H1 (cell line): ENCODE data around the gene DIAPH2.

Experiments
- ATF3 ChIP-seq: IDR thresholded peaks from 2 replicates; pipeline ENCODE4 v1.6.1; 2011; ENCODE audit warnings: low read depth, mild to moderate bottlenecking, low read length; ENCODE audit not compliant: insufficient read depth
- BACH1 ChIP-seq: IDR thresholded peaks from 2 replicates; pipeline ENCODE4 v1.6.1; 2012; ENCODE audit warnings: low read length, improper control_type of control experiment
- CTCF ChIP-seq, 3 experiments: IDR thresholded peaks; 1 replicate in 2 of 3; 2 replicates in 1 of 3; pipeline versions ENCODE4 v1.5.1 to v1.6.1; 2011; ENCODE audit warnings: low read length in 3 of 3, mild to moderate bottlenecking in 3 of 3, inconsistent platforms in 2 of 3, low read depth in 1 of 3, moderate library complexity in 1 of 3; ENCODE audit not compliant: insufficient read depth in 1 of 3; ENCODE audit errors: control extremely low read depth in 1 of 3
- GABPA ChIP-seq: IDR thresholded peaks from 2 replicates; pipeline ENCODE4 v1.6.1; 2011; ENCODE audit warnings: mild to moderate bottlenecking, low read length, moderate library complexity, borderline replicate concordance; ENCODE audit not compliant: insufficient read depth
- HDAC6 ChIP-seq: IDR thresholded peaks from one replicate; pipeline ENCODE4 v1.7.1; 2012; ENCODE audit warnings: low read depth, mild to moderate bottlenecking, inconsistent platforms, low read length, moderate library complexity
- KDM5A ChIP-seq: fragments of 200-600 bp; IDR thresholded peaks from 2 replicates; pipeline ENCODE4 v1.7.1; 2012; ENCODE audit warnings: mild to moderate bottlenecking, low read length, inconsistent platforms, mixed read lengths
- POLR2A ChIP-seq, 2 experiments: IDR thresholded peaks; 1 replicate in 1 of 2; 2 replicates in 1 of 2; pipeline ENCODE4 v1.6.1; 2011; ENCODE audit warnings: low read depth in 2 of 2, low read length in 2 of 2, mild to moderate bottlenecking in 2 of 2; ENCODE audit errors: control extremely low read depth in 1 of 2
- POLR2AphosphoS5 ChIP-seq: IDR thresholded peaks from 2 replicates; pipeline ENCODE4 v1.6.1; 2011; ENCODE audit warnings: low read depth, low read length
- SP1 ChIP-seq: IDR thresholded peaks from 2 replicates; pipeline ENCODE4 v1.6.1; 2011; ENCODE audit warnings: low read depth, low read length
- SP2 ChIP-seq: IDR thresholded peaks from 2 replicates; pipeline ENCODE4 v1.6.1; 2012; ENCODE audit warnings: mild to moderate bottlenecking, low read length, inconsistent platforms
- TAF1 ChIP-seq: IDR thresholded peaks from 2 replicates; pipeline ENCODE4 v1.6.1; 2011; ENCODE audit warnings: mild to moderate bottlenecking, low read depth, low read length
- USF2 ChIP-seq: IDR thresholded peaks from 2 replicates; pipeline ENCODE4 v1.6.1; 2011; ENCODE audit warnings: low read length, improper control_type of control experiment
- ZNF274 ChIP-seq: IDR thresholded peaks from 2 replicates; pipeline ENCODE4 v1.7.0; 2012; ENCODE audit warnings: low read length, borderline replicate concordance; ENCODE audit errors: extremely low read depth

GRCh38 chrX:96919672-96920071 is 235.0 kb downstream of the DIAPH2 start:
- no peak for TF ChIP-seq KDM5A
- TF ChIP-seq HDAC6: no peak
- TF ChIP-seq ZNF274: no peak
- no peak for TF ChIP-seq GABPA
- TF ChIP-seq POLR2A (IDR thresholded peaks at IDR 0.05; ENCODE audit: control extremely low read depth in 1 of 2, low read depth in 2 of 2, low read length in 2 of 2): no peak
- no peak for TF ChIP-seq TAF1
- no peak for TF ChIP-seq POLR2AphosphoS5
- TF ChIP-seq CTCF (IDR thresholded peaks at IDR 0.05; ENCODE audit: control extremely low read depth in 1 of 3, insufficient read depth in 1 of 3, low read depth in 1 of 3, low read length in 3 of 3): no peak
- TF ChIP-seq USF2: no peak
- no peak for TF ChIP-seq ATF3
- TF ChIP-seq SP1: no peak
- no peak for TF ChIP-seq BACH1
- TF ChIP-seq SP2: no peak
